Stimulated activated CD4-positive, alpha-beta T cell treated with anti-CD3 and anti-CD28 coated beads, Interleukin-4, amount 100 ng/mL, for 4 hours (primary cell): ENCODE measurements around the gene NRDE2.
"Not testable (repeated sequence)": the region's sequence is repeated elsewhere in the genome, so short reads cannot be mapped to it uniquely, and the experiment has no call there.

Experiments
- DNase-seq, 2 experiments: peaks; one replicate each; pipeline ENCODE4 v3.0.0-alpha.2; 2020

The NRDE2 gene

GRCh38 chr14:90341232-90341631 is 9.5 kb upstream of the NRDE2 start:
- not testable (repeated sequence) for DNase-seq

DNA sequence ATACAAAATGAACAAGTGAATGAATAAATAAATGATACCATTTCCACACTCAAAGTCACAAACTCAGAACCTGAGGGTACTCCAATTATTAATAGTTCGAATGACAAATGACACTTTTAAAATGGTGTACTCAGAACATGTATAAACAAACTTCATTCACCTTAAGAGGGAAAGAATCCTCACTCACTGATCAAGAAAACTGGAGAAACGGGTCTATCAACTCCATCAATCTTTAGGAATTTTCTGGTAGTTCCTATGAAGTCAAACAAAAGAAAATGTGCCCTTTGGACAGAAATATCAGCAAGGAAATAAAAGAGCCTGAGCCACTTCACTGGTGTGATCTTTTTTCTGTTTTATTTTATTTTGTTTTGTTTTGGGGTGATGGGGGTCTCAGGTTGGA is 5.2 kb upstream of the NRDE2 start:
- no peak for DNase-seq

- DNase-seq: no peak
These were observed 4.7 kb upstream of the NRDE2 start for GRCh38 chr14:90336401-90336800.

DNA sequence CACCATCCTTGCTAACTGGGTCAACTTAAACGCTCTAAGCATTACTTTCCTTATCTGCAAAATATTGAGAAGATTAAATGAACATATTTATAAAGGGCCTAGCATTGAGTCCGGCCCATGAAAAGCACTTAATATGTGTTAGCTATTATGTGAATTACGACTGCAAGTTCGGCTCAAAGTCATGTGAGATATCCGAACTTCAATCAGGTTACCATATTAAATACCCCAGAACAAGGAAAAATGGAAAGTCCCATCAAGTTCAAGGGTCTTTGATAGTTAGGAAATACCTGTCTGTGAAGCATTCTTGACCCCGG is 487 bp upstream of the NRDE2 start:
- no peak for DNase-seq

- DNase-seq: no peak
These were observed 1.2 kb downstream of the NRDE2 start for GRCh38 chr14:90330203-90331196.

DNA sequence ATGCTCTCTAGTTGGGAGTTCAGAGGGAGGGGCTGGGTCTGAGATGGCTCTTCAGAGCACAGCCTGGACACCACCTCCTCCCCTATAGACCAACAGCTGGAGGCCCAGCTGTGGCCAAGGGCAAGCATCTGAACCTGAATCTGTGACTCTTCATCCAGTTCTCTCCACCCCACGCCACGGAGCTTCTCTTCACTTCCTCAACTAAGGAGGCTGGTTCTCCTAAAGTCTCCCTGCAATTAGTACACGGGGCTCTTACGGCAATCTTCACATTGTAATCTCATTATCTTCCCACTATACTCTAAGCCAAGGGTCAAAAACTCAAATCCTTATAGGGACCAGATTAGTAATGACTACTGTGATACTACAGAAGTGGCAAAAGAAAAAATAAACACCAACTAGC is 9.8 kb downstream of the NRDE2 start:
- no peak for DNase-seq

GRCh38 chr14:90319634-90320541 is 11.9 kb downstream of the NRDE2 start:
- DNase-seq: no peak

- DNase-seq: no peak
These were observed 12.6 kb downstream of the NRDE2 start for GRCh38 chr14:90319173-90319572.

DNA sequence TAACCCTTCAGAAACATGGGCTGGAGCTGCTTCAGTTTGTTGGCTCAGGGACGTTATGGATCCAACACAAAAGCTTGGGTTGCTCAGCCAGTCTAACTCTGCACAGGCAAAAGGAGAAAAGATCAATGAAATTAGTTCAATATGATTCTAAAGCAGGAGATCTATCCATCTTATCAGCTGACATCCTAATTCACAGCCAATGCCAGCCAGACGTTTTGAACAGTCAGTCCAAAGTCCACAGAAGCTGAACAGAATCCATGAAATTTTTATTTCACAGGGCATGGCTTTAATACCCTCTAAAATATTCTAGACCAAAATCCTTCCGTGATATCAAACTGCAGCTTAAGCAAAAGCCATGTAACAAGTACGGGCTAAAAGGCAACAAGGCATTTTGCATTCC is 13.7 kb downstream of the NRDE2 start:
- no peak for DNase-seq

DNA sequence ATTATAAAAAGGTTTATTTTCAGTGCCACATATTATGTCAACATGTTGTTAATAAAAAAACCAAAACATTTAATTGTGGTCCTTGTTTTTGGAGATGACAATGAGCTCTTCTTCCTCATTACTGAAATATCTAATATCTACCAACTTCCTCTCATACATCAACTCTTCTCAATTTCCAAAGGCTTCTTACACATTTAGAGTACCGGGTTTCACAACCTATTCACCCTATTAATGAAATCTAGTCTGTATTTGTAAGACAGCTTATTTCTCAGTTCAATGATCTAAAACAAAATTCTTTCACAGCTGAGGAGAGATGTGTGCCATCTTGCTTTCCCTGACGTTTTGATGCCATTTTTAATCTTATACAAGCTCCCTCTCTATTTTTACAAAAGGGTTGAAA is 14.5 kb downstream of the NRDE2 start:
- no peak for DNase-seq

DNA sequence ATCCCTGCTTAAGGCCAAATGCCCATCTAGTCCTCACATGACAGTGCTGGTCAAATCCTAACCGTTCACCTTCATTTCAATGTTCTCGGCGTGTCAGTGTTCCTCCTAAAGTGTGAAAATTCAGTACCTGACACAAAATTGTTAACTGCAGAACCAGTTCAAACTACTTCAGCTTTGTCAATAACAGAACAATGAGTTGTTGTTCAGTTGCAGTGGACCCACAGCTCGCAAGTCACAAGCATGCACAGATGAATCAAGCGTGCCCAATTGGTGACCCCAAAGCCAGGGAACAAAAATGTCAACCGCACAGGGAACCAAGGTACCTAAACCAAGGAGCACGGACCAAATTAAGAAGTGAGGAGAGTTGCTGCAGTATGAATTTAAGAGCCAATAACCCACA is 23.2 kb downstream of the NRDE2 start:
- DNase-seq: no peak

DNA sequence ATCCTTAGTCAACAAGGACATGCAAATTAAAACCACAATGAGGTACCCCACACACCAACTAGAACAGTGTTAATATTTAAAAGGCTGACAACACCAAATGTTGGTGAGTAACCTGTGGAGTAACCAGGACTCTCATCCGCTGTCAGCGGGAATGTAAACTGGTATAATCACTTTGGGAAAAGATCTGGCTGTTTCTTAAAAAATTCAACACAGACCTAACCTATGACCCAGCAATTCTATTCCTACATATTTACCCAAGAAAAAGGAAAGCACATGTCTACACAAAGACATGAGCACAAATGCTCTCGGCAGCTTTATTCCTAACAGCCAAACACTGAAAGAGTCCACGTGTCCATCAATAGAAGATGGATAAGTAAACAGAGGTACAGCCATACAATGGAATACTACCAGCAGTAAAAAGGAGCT is 26.6 kb downstream of the NRDE2 start:
- no peak for DNase-seq

DNA sequence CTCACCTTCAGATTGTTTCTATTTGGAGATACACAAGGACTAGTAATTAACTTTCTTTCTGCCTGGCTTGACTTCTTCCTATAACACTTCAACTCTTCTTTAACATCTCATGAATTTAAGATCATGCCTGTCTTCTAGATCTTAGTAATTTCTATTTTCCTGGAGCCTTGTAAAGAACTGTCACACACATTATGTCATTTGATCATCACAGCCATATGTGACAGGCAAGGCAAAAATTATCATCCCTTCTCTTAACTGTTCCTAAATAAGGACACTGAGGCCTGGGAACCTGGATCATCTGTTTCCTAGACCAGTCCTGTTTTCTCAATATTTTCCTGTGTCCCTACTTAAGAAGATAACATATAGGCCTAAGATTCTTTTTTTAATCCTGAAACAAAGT is 27.2 kb downstream of the NRDE2 start:
- DNase-seq: no peak

DNA sequence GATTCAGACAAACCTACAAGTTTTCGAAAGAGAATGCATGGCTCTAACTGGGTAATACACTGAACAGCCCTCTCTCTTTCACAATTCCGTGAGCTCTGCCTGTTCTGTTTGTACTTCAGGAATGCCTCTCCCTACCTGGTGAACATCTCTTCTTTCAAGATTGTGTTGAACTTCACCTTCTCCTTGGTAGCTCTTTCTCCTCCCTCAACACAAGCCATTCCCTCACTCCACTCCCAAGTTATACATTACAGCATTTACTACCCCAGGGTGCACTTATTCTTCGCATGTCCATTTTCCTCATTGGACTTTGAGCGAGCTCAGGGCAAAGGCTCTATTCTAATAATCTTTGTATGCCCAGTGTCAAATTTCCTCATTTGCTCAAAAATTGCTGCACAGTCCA is 28.3 kb downstream of the NRDE2 start:
- no peak for DNase-seq

DNA sequence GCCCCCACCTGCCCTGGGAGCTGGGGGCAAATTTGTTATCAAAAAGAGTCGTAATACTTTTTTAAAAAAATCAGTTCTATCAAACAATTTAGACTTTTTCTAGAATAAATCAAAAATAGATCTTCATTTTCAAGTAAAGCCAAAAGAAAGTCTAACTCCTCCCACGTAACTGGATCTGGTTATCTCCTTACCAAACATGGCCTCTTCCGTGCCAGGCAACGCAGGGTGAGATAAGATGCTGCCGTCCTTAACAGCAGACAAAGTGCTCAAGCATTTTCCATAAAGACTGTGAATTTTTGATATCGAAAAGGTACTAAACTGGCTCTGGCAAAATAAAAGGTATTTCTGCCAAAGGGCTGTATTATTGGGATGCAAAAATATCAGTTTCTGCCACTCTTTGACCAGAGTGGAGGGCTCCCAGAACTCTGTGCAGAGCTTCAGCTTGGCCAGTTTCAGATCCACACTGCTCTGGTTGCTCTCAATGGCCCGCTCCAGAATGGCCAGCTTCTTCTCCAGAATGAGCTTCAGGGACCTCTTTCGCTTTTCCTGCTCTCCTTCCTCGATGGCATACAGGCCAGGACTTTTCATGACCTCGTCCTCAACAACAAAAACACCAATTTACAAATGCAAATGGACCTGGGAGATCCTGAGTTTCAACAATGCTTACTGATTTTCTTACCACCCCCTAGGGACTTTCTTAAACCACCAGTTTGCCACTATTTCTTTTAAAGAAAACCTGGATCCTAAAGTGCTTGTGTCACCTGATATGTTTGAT is 29.0 kb downstream of the NRDE2 start:
- no peak for DNase-seq

DNA sequence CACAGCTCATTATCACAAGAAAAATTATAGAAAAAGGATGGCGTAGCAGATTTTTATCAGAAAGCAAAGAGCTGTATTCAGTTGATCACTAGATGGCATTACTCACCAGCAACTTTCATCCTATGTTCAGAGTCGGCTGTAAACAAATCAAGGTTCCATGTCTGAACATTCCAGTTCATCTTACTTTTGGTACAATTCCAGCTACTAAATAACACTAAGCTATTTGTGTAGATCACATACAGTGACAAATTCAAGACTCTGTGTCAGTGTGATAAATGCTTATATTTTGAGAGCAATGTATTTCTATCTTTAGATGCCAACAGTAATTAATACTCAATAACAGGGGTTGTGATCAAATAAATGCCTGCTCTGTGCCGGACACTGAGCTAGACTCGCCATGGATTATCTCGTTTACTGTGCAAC is 30.1 kb downstream of the NRDE2 start:
- DNase-seq: no peak

DNA sequence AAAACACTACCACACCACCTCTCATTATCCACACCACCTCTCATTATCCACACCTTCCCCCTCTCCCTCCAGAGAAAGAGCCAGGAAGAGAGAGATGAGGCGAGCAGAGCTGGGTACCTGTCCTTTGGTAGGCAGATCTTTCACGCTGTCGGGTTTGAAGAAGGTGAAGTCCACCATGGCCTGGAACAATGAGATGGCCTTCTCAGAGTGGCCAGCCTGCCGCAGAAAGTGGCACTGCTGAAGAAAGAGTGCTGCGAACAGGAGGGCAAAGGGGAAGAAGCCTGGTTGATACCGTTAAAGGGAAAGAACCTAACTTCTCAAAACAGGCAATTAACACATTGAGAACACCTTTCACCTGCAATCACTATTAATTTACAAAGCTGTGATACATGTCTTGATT is 30.6 kb downstream of the NRDE2 start:
- DNase-seq: no peak

DNA sequence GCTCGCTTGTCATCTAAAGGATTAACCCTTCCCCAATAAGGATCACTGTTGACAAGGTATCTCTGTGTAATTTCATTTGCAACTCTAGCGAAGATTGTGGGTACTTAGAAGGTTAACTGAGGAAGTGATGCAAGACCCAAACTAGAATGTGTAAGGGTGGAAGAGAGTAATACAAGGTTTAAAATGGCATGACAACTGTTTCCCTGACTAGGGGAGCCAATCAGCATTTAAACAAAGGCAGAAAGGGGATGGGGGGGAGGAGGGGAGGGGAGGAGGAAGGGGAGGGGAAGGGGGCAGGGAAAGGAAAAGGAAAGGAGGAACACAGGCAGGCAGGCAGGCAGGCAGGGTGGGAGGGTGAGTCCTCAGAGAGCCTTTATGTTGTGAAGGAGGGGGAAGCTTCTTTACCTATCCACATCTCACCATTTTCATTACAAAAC is 31.1 kb downstream of the NRDE2 start:
- no peak for DNase-seq

- no peak for DNase-seq
These were observed 32.3 kb downstream of the NRDE2 start for GRCh38 chr14:90299408-90299807.

- no peak for DNase-seq
These were observed 33.7 kb downstream of the NRDE2 start for GRCh38 chr14:90297876-90298629.

DNA sequence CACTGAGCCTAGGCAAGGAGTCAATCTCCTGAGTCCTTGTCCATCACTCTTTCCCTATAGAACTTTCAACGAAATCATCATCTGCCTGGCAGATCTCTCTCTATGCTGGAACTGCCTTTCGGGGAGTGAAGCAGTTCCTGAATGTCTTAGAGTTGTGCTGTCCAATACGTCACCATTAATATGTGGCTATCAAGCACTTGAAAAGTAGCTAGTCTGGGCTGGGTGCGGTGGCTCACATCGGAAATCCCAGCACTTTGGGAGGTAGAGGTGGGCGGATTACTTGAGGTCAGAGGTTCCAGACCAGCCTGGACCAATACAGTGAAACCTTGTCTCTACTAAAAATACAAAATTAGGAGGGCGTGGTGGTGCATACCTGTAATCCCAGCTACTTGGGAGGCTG is 35.1 kb downstream of the NRDE2 start:
- no peak for DNase-seq

- DNase-seq: no peak
These were observed 35.7 kb downstream of the NRDE2 start for GRCh38 chr14:90295870-90296516.
